Uterus (tissue), 4 donors: ENCODE data around the gene HNRNPM. TPM values are rescaled to one million over a fixed set of nuclear protein-coding genes. Genes with fewer than 3 reads are reported as not detected.

Experiments used
- DNase-seq, 2 donors: peaks; one replicate each; pipeline ENCODE4 v3.0.0-alpha.2; 2019 to 2020
- H3K27ac ChIP-seq, 2 donors: fragments of 200-600 bp; sonication (generic); 1 replicate in 1 of 2; 2 replicates in 1 of 2; pipeline ENCODE4 v1.5.1; 2016 to 2018
- H3K27me3 ChIP-seq, 2 donors: fragments of 200-600 bp; sonication (generic); one replicate each; pipeline ENCODE4 v1.5.1; 2018 to 2019; ENCODE audit warnings: control low read depth in 1 of 2
- H3K36me3 ChIP-seq, 2 donors: fragments of 200-600 bp; sonication (generic); one replicate each; pipeline ENCODE4 v1.5.1; 2019; ENCODE audit warnings: control low read depth in 1 of 2
- H3K4me1 ChIP-seq, 2 donors: fragments of 200-600 bp; sonication (generic); one replicate each; pipeline ENCODE4 v1.5.1; 2018 to 2019; ENCODE audit warnings: control low read depth in 1 of 2
- H3K4me3 ChIP-seq, 2 donors: fragments of 200-600 bp; sonication (generic); 1 replicate in 1 of 2; 2 replicates in 1 of 2; pipeline ENCODE4 v1.5.1; 2018 to 2019; ENCODE audit warnings: mild to moderate bottlenecking in 1 of 2
- H3K9me3 ChIP-seq, 2 donors: fragments of 200-600 bp; sonication (generic); one replicate each; pipeline ENCODE4 v1.5.1; 2019; ENCODE audit warnings: control low read depth in 1 of 2
- CTCF ChIP-seq, 4 experiments: fragments of 200-600 bp in 2 of 4; fragments of 450-650 bp in 2 of 4; sonication (generic) in 2 of 4; IDR thresholded peaks; one replicate each; pipeline ENCODE4 v1.5.1; 2016 to 2019; ENCODE audit warnings: antibody characterized with exemption in 4 of 4, mild to moderate bottlenecking in 2 of 4, moderate library complexity in 1 of 4
- POLR2A ChIP-seq, 2 donors: fragments of 450-650 bp; IDR thresholded peaks; one replicate each; pipeline ENCODE4 v1.6.1; 2016; ENCODE audit warnings: antibody characterized with exemption in 2 of 2, mild to moderate bottlenecking in 1 of 2, moderate library complexity in 1 of 2
- intact Hi-C: fragments of 100-400 bp; cut with DNase I; formaldehyde crosslinking; loops from one replicate; pipeline ENCODE4 v1.15.1; 2023; ENCODE audit warnings: low total_unique reads
- total RNA-seq, 4 donors: library from RNA; depleted of rRNA in 3 of 4; stranded (reverse); fragments of >200 nt in 3 of 4; gene quantifications; one replicate each; pipeline versions ENCODE4 v1.1.0 to v1.2.4, GENCODE V29; 2014 to 2023
- donor health status: DM: yes; HTN: yes; CAD: no.

HNRNPM gene
- total RNA-seq, 4 donors from 2014 or later, result 50.3 to 186 (median 98.5) TPM

GRCh38 chr19:8489561-8490394, 45.0 kb downstream of the HNRNPM start:
- no peaks in the 10 kb centered on the region for H3K27me3 ChIP-seq
- no peaks in the 10 kb centered on the region for H3K9me3 ChIP-seq
- TF ChIP-seq CTCF (IDR thresholded peaks at IDR 0.05) (no peak), POLR2A (IDR thresholded peaks at IDR 0.05) (no peak)
- H3K36me3 ChIP-seq, result no peaks in the 10 kb centered on the region
- DNase-seq, result no peak
- H3K4me3 ChIP-seq, result no peak overlapping the region
- no peak overlapping the region for H3K27ac ChIP-seq
- intact Hi-C loops, result no loop called here
- no peaks in the 10 kb centered on the region for H3K4me1 ChIP-seq

- no peaks in the 10 kb centered on the region for H3K27me3 ChIP-seq
- H3K4me3 ChIP-seq, result no peak overlapping the region
- H3K9me3 ChIP-seq, result no peaks in the 10 kb centered on the region
- TF ChIP-seq POLR2A (IDR thresholded peaks at IDR 0.05) (no peak), CTCF (IDR thresholded peaks at IDR 0.05) (no peak)
- no peak overlapping the region for H3K27ac ChIP-seq
- H3K36me3 ChIP-seq, result no peaks in the 10 kb centered on the region
- H3K4me1 ChIP-seq, result no peaks in the 10 kb centered on the region
- no peak for DNase-seq
- intact Hi-C loops, result no loop called here
Observed at GRCh38 chr19:8490395-8490760, 45.6 kb downstream of the HNRNPM start.

- Histone ChIP-seq H3K4me3 (no peak overlapping the region), H3K27me3 (no peaks in the 10 kb centered on the region), H3K36me3 (no peaks in the 10 kb centered on the region), H3K27ac (no peak overlapping the region), H3K9me3 (no peaks in the 10 kb centered on the region), H3K4me1 (no peaks in the 10 kb centered on the region)
- no peak for TF ChIP-seq CTCF (IDR thresholded peaks at IDR 0.05)
- no peak for TF ChIP-seq POLR2A (IDR thresholded peaks at IDR 0.05)
- intact Hi-C loops, result no loop called here
- no peak for DNase-seq
Observed at GRCh38 chr19:8490873-8491272, 46.1 kb downstream of the HNRNPM start.

- Histone ChIP-seq H3K9me3 (no peaks in the 10 kb centered on the region), H3K27me3 (no peaks in the 10 kb centered on the region), H3K27ac (no peak overlapping the region), H3K4me1 (no peaks in the 10 kb centered on the region), H3K4me3 (no peak overlapping the region), H3K36me3 (no peaks in the 10 kb centered on the region)
- TF ChIP-seq CTCF (IDR thresholded peaks at IDR 0.05), result no peak
- TF ChIP-seq POLR2A (IDR thresholded peaks at IDR 0.05), result no peak
- DNase-seq, result no peak
- intact Hi-C loops, result no loop called here
Observed at GRCh38 chr19:8491574-8491973, 46.8 kb downstream of the HNRNPM start.

- H3K9me3 ChIP-seq, result no peaks in the 10 kb centered on the region
- intact Hi-C loops, result no loop called here
- no peak for DNase-seq
- H3K4me1 ChIP-seq, result no peaks in the 10 kb centered on the region
- no peak overlapping the region for H3K27ac ChIP-seq
- no peaks in the 10 kb centered on the region for H3K27me3 ChIP-seq
- H3K36me3 ChIP-seq, result no peaks in the 10 kb centered on the region
- no peak for TF ChIP-seq CTCF (IDR thresholded peaks at IDR 0.05)
- TF ChIP-seq POLR2A (IDR thresholded peaks at IDR 0.05), result no peak
- no peak overlapping the region for H3K4me3 ChIP-seq
Observed at GRCh38 chr19:8494158-8494557, 49.4 kb downstream of the HNRNPM start.
